Activated CD4-positive, alpha-beta T cell treated with anti-CD3 and anti-CD28 coated beads, Interleukin-2, amount 50 U/mL, for 16 hours (primary cell): ENCODE data around the gene HLA-A.
A peak's percentile ranks its signal among the peaks of the same experiment; 100 is the strongest.
"Not testable (repeated sequence)": the region's sequence is repeated elsewhere in the genome, so short reads cannot be mapped to it uniquely, and the experiment has no call there.

Experiments used
- DNase-seq: peaks from one replicate; pipeline ENCODE4 v3.0.0-alpha.2; 2020

The HLA-A gene

DNA sequence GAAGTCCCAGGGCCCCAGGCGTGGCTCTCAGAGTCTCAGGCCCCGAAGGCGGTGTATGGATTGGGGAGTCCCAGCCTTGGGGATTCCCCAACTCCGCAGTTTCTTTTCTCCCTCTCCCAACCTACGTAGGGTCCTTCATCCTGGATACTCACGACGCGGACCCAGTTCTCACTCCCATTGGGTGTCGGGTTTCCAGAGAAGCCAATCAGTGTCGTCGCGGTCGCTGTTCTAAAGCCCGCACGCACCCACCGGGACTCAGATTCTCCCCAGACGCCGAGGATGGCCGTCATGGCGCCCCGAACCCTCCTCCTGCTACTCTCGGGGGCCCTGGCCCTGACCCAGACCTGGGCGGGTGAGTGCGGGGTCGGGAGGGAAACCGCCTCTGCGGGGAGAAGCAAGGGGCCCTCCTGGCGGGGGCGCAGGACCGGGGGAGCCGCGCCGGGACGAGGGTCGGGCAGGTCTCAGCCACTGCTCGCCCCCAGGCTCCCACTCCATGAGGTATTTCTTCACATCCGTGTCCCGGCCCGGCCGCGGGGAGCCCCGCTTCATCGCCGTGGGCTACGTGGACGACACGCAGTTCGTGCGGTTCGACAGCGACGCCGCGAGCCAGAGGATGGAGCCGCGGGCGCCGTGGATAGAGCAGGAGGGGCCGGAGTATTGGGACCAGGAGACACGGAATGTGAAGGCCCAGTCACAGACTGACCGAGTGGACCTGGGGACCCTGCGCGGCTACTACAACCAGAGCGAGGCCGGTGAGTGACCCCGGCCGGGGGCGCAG, at the start of gene HLA-A:
Gene HLA-A (plus strand): TSS at position 258 of the 778 bp plus-strand sequence. CDS start 22 bp downstream, at position 280.
- peak; percentile 95 for DNase-seq

DNA sequence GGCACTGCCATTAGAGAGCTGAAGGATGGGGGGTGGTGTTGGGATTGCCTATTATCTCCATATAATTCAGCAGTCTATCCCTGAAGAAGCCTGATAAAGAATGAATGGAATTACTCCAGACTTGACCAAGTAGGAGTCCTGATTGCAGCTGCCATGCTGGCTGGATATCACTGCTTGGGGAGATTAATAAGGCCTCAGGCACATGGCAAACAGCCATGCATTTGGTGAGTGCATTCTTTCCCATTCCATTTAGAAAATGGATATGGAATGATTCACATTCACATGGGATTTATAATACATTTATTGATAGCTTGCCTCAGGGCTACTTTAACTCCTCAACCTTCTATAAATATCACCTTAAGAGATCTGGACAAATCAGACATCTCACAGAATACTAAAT, 49.6 kb upstream of the HLA-A start:
- no peak for DNase-seq

DNA sequence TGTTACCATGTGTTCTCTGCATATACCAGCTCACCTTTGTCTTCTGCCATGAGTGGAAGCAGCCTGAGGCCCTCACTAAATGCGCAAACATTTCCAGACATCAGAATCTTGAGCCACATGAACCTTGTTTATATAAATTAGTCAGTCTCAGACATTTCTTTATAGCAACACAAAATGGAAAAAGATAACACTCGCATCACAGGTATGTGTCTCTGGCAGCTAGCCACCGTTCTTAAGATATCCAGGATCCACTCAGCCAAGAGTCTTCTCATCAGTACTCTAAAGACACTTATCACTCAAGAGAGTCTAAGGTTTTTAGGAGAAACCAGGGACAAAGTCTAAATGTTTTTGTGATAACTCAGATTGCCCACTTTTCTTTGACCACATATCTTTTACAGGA, 43.1 kb upstream of the HLA-A start:
- no peak for DNase-seq

DNA sequence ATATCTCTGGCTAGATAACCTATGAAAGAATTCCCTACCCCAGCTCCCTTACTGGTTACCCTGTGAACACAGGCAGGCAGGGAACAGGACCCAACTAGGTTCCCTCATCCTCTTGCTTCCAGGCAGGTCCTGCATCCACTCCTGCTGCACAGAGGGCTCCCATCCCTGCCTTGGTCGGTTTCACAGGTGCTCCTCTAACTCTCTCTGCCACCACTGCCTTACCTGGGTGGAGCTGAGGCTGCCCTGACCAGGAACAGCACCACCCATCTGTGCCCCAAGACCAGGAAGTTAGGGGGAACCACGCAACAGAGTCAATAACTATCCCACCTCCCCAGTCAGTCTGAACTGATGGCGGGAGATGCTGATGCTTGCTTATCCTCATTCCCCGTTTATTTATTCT, 37.0 kb upstream of the HLA-A start:
- no peak for DNase-seq

DNA sequence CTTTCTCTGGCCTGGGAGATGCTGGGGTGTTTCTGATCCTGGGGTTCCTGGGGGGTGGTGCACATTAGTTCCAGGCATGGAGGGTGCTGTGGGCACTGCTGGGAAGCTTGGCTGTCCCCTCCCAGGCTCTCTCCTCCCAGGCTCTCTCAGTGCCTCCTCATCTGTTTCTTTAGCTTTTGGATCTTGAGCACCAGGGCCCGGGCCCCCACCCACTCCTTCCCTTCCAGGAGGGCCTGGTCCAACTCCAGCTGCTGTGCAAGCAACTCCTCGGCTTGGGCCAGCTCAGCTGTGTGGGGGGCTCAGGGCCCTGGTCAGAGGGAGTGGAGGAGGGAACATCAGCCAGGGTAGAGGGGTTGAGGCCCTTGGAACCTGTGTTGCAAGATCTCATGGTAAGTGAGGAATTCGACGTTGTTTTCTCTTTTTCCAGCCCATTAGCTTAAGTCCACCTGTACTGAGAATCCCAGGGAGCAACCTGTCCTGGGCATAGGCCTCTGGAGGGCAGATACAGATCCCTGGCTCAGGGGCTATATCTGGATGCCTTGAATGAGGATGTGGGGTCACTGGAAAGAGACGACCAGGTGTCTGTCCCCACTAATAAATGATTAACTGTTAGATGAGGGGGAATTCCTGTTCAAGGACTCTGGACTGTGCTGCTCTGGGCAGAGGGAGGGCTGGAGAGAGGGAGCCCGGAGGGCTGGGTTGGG, 34.5 kb upstream of the HLA-A start:
- DNase-seq, result no peak

DNA sequence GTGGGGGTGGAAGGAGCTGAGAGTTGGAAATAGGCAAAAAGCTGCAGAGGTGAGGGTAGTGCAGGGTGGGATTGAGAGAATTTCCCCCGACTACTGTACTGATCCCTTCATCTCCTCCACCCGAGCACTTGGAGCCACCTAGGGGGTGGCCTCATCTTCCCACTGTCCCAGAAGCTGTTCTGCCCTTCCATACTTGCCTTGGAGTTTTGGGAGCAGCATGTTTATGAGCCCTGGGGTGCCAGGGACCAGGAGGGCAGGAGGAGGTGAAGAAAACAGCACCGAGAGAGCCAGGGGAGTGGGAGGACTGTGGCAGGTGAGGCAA, 34.0 kb upstream of the HLA-A start:
- no peak for DNase-seq

DNA sequence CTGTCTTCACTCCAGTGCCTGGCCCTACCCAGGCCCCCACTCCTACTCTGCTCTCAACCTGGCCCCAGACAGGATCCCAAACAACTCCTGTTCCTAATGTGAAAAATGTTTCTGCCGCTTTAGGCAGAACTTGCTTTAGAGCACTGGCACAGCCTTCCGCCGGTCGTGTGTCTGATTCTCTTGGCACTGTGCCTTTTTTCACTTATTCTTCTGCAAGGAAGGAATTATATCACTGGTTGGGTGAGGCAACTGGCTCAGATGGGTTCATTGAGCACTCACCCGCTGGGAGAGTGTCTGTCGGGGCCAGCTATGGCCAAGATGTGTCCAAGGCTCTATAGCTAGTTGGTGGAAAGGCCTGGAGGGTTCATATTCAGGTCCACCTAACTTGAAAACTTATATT, 33.6 kb upstream of the HLA-A start:
- no peak for DNase-seq

DNA sequence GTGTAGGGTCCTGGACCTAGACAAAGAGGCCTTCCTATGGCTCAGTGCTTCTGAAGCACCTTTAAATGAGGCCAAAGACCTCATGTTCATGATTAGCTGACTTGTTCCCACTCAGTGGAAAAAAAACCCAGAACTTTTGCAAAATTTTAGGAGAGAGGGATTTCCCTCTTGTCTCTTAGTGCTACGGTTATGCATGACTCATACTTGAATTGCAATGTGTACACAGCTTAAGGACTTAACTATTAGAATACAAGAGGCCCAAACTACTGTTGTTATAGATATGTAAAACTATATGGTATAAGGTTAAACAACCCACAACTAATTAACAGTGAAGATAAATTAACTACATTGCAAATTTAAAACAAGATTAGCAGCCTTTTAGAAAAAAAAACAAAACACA, 32.3 kb upstream of the HLA-A start:
- DNase-seq, result no peak

DNA sequence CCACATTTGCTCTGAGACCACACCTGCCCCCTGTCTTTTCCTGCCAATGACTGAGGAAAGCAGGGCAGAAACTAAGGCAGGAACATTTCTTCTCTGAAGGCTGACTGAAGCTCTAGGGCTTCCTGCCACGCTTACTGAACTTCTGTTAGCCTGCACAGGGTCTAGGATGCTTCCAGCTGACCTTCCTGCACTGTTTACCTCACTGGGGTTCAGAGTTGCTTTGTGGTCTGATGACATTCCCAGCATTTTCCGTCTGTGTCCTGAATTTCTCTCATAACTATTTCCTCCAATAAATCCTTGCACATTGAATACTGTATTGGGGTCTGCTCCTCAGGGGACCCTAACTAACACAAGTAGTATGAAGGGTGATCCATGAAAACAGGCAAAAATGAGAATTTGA, 29.5 kb upstream of the HLA-A start:
- no peak for DNase-seq

DNA sequence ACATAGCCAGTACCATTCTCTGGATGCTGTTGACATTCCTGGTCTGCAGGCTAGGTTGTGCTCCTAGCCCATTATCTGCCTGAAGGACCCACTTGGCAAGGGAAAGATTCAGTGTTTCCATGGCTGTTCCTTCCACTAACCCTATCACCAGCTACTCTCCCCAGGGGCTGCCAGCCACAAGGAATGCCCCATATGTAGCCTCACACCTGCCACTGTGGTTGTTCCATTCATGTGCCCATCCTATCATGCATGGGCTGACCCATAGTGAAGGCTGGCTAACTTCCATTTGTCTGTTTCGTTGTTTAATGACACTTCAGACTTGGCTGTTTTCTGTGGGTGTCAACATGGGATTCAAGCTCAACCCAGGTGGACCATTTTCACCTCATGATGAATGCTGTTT, 25.6 kb upstream of the HLA-A start:
- no peak for DNase-seq

DNA sequence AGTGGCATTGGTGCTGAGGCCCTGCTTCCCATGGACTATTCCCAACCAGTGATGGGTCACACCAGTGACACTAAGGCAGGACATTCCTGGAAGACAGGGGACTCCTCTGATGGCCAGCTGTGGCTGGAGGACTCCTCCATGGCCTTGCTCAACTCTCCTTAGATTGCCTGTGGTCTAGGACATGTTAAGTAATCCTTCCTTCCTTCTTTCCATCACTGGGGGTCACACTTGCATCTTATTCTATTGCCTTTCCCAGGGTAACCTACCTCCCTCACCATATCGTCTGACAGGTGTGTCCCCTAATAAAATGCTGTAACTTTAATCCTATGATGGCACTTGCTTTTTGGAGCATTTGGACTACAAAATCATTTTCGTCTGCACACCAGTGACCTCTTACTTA, 24.5 kb upstream of the HLA-A start:
- no peak for DNase-seq

DNA sequence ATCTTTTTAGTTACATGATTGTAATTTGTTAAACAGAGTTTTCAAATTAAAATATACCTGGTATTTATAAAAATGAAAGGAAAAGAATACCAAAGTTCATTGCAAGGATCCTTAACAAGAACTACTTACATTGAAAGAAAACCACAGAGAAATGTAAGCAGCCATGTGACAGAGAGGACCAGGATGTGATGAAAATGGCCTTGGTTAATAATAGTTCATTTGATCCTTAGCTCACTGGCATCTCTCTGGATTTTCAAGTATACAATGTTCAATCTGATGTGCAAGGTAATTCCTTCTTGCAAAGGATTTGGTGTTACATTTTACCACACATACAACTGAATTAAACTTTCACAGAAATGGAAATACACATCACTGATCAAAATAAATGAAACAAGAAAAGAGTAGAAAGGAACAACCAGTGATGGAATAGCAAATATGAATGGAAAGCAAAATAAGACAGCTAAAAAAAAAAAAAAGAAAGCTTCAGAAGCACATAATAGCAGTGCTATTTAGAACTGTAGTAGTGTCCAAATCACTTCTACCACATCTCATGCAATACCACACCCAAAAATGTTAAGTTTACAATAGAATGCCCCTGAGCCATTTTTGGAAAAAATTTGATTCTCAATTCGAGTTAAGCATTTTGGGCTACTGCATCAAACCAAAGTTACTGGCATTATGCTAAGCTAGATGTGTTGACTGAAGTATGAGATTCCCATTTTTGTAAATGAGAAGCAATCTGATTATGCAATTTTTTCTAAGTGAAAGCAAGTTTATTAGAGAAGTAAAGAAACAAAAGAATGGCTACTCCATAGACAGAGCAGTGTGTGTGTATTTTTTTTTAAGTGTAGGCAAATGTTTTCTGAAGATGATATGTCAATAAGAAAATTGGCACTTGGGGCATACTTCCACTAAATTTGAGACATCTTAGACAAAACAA, 22.6 kb upstream of the HLA-A start:
- DNase-seq, result no peak

DNA sequence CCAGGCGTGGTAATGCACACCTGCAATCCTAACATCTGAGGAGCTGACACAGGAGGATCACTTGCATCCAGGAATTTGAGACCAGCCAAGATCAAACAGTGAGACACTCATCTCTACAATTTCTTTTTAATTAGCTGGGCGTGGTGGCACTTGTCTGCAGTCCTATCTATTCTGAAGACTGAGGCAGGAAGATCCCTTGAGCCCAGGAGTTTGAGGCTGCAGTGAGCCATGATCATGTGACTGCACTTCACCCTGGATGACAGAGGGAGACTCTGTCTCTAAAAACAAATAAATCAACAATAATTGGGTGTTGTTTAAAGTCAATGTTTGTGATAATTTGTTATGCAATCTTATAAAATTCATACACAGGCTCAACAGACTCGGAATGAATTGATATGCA, 18.0 kb upstream of the HLA-A start:
- no peak for DNase-seq

DNA sequence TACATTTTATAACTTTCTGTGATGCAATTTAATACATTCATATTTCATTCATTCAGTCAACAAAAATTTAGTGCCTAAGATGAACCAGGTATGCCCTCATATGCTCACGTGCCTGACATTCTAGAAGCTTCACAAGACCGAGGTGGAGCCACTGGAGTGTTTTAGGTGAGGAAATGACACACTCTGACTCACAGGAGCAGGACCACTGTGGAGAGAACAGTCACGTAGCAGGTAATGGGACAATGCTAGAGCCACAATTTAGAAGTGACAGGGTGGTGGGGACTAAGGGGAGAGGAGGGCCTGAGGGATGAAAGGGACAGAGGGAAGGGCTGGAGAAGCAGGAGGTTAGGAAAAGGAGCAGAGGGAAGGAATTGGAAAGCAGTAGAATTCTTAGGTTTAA, 17.6 kb upstream of the HLA-A start:
- peak; percentile 38 for DNase-seq

DNA sequence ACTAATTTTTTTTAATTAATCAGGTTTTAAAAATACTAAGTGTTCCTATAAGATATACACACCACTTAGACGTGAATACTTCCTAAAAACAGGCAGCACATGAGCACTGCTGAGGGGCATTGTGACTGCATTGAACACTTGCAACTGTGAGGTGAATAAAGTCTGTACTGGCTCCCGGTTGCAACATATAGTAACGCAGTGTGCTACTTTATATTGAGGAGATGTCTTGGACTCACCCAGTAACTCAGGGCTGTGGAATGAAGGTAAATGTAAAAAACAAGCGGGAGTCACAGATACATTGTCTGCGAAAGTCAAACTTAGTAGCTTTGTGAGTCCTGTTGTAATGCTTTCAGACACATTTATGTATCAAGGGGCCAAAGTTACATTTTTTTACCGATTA, 17.0 kb upstream of the HLA-A start:
- DNase-seq, result no peak

DNA sequence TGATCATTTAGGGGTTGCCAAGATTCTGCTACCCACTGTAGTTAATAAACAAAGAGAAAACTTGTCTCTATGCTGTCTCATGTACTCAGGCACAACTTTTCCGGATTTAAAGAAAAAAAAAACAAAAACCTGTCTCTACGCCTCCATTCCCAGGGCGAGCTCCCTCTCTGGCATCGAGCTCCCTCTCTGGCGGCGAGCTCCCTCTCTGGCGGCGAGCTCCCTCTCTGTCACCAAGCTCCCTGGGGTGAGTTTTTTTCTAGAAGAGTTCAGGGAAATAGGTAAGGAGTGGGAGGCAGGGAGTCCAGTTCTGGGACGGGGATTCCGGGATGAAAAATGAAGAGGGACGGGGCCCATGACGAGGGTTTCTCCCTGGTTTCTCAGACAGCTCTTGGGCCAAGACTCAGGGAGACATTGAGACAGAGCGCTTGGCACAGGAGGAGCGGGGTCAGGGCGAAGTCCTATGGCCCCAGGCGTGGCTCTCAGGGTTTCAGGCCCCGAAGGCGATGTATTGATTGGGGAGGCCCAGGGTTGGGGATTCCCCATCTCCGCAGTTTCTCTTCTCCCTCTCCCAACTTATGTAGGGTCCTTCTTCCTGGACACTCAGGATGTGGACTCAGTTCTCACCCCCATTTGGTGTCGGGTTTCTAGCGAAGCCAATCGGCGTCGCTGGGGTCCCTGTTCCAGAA, 16.5 kb upstream of the HLA-A start:
- DNase-seq, result peak; percentile 26

DNA sequence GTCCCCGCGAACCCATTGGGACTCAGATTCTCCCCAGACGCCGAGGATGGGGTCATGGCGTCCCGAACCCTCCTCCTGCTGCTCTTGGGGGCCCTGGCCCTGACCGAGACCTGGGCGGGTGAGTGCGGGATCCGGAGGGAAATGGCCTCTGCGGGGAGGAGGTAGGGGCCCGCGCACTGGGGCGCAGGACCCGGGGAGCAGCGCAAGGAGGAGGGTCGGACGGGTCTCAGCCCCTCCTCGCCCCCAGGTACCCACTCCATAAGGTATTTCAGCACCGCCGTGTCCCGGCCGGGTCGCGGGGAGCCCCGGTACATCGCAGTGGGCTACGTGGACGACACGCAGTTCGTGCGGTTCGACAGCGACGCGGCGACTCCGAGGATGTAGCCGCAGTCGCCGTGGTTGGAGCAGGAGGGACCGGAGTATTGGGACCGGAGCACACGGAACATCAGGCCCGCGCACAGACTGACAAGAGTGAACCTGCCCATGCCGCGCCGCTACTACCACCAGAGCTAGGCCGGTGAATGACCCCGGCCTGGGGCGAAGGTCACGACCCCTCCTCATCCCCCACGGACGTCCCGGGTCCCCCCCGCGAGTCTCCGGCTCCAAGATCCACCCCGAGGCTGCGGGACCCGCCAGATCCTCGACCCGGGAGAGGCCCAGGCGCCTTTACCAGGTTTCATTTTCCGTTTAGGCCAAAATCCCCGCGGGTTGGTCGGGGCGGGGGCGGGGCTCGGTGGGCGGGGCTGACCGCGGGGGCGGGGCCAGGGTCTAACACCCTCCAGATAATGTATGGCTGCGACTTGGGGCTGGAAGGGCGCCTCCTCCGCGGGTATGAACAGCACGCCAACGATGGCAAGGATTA, 15.7 kb upstream of the HLA-A start:
- peak; percentile 89 for DNase-seq

DNA sequence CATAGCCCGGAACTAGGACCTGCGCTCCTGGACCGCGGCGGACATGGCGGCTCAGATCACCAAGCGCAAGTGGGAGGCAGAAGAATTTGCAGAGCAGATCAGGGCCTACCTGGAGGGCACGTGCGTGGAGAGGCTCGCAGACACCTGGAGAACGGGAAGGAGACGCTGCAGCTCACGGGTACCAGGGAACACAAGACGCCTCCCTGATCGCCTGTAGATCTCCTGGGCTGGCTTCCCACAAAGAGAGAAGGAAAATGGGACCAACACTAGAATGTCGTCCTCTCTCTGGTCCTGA, 15.1 kb upstream of the HLA-A start:
- DNase-seq, result no peak

DNA sequence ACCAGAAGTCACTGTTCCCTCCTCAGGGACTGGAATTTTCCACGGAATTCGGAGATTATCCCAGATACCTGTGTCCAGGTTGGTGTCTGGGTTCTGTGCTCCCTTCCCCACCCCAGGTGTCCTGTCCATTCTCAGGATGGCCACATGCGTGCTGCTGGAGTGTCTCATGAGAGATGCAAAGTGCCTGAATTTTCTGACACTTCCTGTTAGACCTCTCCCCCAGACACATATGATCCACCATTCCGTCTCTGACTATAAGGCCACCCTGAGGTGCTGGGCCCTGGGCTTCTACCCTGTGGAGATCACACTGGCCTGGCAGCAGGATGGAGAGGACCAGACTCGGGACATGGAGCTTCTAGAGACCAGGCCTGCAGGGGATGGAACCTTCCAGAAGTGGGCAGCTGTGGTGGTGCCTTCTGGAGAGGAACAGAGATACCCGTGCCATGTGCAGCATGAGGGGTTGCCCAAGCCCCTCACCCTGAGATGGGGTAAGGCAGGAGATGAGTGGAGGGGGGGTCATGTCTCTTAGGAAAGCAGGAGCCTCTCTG, 14.4 kb upstream of the HLA-A start:
- no peak for DNase-seq

DNA sequence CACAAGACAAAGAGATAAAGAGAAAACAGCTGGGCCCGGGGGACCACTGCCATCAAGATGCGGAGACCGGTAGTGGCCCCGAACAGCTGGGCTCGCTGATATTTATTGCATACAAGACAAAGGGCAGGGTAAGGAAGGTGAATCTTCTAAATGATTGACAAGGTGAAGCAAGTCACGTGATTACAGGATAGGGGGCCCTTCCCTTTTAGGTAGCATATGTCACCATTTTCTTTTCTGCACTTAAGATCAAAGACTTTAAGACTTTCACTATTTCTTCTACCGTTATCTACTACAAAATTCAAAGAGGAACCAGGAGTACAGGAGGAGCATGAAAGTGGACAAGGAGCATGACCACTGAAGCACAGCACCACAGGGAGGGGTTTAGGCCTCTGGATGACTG, 12.3 kb upstream of the HLA-A start:
- DNase-seq, result not testable (repeated sequence)

DNA sequence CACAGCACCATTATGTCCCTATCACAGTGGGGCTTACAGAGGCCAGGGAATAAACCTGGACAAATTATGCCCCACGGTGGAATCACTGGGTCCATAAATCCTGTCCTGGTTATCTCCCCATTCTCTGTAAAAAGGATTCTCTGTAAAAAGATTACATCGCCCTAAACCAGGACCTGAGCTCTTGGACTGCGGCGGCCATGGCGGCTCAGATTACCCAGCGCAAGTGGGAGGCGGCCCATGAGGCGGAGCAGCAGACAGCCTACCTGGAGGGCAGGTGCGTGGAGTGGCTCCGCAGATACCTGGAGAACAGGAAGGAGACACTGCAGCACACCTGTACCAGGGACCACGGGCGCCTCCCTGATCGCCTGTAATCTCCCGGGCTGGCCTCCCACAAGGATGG, 8.4 kb upstream of the HLA-A start:
- DNase-seq, result no peak
